Aorta (tissue), 5 donors: ENCODE measurements around the gene LRRIQ4. TPM values are rescaled to one million over a fixed set of nuclear protein-coding genes. Genes with fewer than 3 reads are reported as not detected.

Source experiments
- ATAC-seq: fragments of 200-7000 bp; cut with Tn5 transposase; one replicate; pipeline ENCODE4 v1.9.1; 2022; ENCODE audit warnings: moderate library complexity; ENCODE audit not compliant: low FRiP score
- DNase-seq, 2 donors: peaks; one replicate each; pipeline ENCODE4 v3.0.0-alpha.2; 2020
- H3K27ac ChIP-seq, 2 donors: one replicate each; pipeline ENCODE4 v1.5.1; 2013; ENCODE audit warnings: low read length in 2 of 2, mild to moderate bottlenecking in 2 of 2, moderate library complexity in 2 of 2, control low read depth in 1 of 2, inconsistent platforms in 1 of 2, low read depth in 1 of 2
- H3K27me3 ChIP-seq, 2 donors: one replicate each; pipeline ENCODE4 v1.6.1; 2013; ENCODE audit warnings: control low read depth in 1 of 2, low read length in 1 of 2, mild to moderate bottlenecking in 1 of 2, moderate library complexity in 1 of 2; ENCODE audit not compliant: insufficient read depth in 2 of 2, control insufficient read depth in 1 of 2
- H3K36me3 ChIP-seq, 2 donors: one replicate each; pipeline ENCODE4 v1.6.1; 2013; ENCODE audit warnings: control low read depth in 1 of 2, low read length in 1 of 2, mild to moderate bottlenecking in 1 of 2; ENCODE audit not compliant: insufficient read depth in 2 of 2, control insufficient read depth in 1 of 2
- H3K4me1 ChIP-seq, 2 donors: one replicate each; pipeline ENCODE4 v1.6.1; 2013; ENCODE audit warnings: low read length in 2 of 2, control low read depth in 1 of 2, mild to moderate bottlenecking in 1 of 2, moderate library complexity in 1 of 2; ENCODE audit not compliant: insufficient read depth in 2 of 2, control insufficient read depth in 1 of 2
- H3K4me3 ChIP-seq, 2 donors: one replicate each; pipeline ENCODE4 v1.5.1; 2013; ENCODE audit warnings: low read length in 2 of 2, control low read depth in 1 of 2, mild to moderate bottlenecking in 1 of 2
- H3K9me3 ChIP-seq: one replicate; pipeline ENCODE4 v1.6.1; 2013; ENCODE audit warnings: mild to moderate bottlenecking, low read length; ENCODE audit not compliant: control insufficient read depth
- WGBS, 2 donors: extraction: QIAGEN DNeasy Blood & Tissue Kit; methylation state at CpG; one replicate each; pipeline ENCODE4 v1.1.7; 2013; 5-methylcytosine and 5-hydroxymethylcytosine counted together
- intact Hi-C, 2 donors: fragments of 100-400 bp; cut with DNase I; formaldehyde crosslinking; loops; one replicate each; pipeline versions ENCODE4 v1.14.2 to v1.15.0; 2022
- polyA plus RNA-seq, 2 donors: library from polyadenylated mRNA; stranded (reverse); fragments of 200-250 nt; gene quantifications; one replicate each; pipeline ENCODE4 v1.2.3, GENCODE V29; 2013
- total RNA-seq, 2 donors: library from RNA; stranded (reverse); fragmentation: NEBNext Ultra II Directional; extraction: Animal tissue kit (Norgen Biotek cat#: 25700); gene quantifications; one replicate each; pipeline ENCODE4 v1.2.1, GENCODE V29; 2021
- donor health status: healthy with polysubstance abuse.
- donor health status: Bipolar disorder and iron deficiency.
- donor health status: DM: no; HTN: no; CAD: no.
- donor health status: DM: no; HTN: no; CAD: no.
- donor health status: DM: yes; HTN: yes; CAD: no.

LRRIQ4 gene
- total and polyA plus RNA-seq, 4 donors: not detected

GRCh38 chr3:169838511-169839030 is 25.9 kb downstream of the LRRIQ4 start:
- H3K27me3 ChIP-seq: no peaks in the 10 kb centered on the region
- H3K9me3 ChIP-seq: peaks cover 4% of the 10 kb centered on the region
- DNase-seq (no peak), ATAC-seq (no peak)
- H3K4me1 ChIP-seq: no peaks in the 10 kb centered on the region
- no peak overlapping the region for H3K4me3 ChIP-seq
- intact Hi-C loops: no loop called here
- H3K27ac ChIP-seq: no peak overlapping the region
- H3K36me3 ChIP-seq: no peaks in the 10 kb centered on the region
- 92 to 93% methylated on average over 1 of the region's 1 CpG for whole genome bisulfite sequencing, 2 donors

DNA sequence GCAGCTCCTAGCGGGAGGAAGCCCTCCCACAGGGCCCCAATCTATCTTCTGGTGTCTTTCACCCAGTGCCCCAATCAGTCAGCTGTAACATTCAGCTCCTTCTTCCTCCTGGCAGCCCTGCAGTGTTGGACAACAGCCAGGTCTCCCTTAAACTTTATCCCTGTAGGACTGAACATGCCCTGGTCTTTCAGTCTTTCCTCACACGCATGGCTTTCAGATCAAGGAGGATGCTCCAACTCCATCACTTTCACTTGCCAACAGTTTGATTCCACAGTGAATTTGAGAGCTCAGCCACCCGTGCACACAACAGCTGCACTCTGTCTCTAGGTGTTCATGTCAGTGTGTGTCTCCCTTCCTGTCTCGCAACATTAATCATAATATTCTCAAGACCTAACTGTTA is 28.5 kb downstream of the LRRIQ4 start:
- H3K9me3 ChIP-seq: peaks cover 4% of the 10 kb centered on the region
- no peak overlapping the region for H3K27ac ChIP-seq
- 47 to 52% methylated on average over 4 of the region's 4 CpGs for WGBS, 2 donors
- H3K4me1 ChIP-seq: no peaks in the 10 kb centered on the region
- H3K27me3 ChIP-seq: no peaks in the 10 kb centered on the region
- ATAC-seq (no peak), DNase-seq (no peak)
- no peaks in the 10 kb centered on the region for H3K36me3 ChIP-seq
- no peak overlapping the region for H3K4me3 ChIP-seq
- intact Hi-C loops: no loop called here

- ATAC-seq: no peak
- WGBS, 2 donors: 47 to 61% methylated on average over 3 of the region's 3 CpGs
- intact Hi-C loops: no loop called here
- Histone ChIP-seq H3K36me3 (no peaks in the 10 kb centered on the region), H3K27me3 (no peaks in the 10 kb centered on the region), H3K4me1 (no peaks in the 10 kb centered on the region), H3K4me3 (no peak overlapping the region), H3K9me3 (peaks cover 4% of the 10 kb centered on the region), H3K27ac (no peak overlapping the region)
- DNase-seq: no peak
Measured at GRCh38 chr3:169842960-169843359, 30.3 kb downstream of the LRRIQ4 start.

DNA sequence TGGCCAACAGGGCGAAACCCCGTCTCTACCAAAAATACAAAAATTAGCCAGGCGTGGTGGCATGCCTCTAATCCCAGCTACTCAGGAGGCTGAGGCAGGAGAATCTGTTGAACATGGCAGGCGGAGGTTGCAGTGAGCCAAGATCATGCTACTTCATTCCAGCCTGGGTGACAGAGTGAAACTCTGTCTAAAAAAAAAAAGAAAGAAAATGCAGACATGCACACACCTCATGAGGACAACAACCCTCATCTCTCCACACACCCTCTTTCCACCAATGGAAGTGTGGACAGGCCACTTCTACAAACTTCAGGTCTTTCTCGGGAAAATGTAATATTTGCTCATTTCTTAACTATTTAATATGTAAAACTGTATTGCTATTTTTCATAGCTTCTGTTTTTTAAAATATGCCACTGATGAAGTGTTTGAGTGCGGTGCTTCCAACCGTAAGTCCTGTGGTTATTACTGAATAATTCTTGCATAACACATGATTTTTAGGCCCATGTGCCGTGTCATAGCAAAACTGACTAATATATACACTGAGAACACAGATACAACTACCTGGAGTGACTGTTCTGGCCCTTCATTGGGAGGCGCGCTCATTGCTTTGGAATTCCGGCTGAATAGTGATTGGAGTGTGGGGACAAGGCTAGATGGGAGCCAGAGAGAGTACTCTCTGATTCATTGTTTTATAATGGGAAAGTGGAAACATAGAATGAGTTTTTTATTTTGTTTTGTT is 34.0 kb downstream of the LRRIQ4 start:
- DNase-seq: no peak

GRCh38 chr3:169847896-169848295 is 35.2 kb downstream of the LRRIQ4 start:
- peaks cover 4% of the 10 kb centered on the region for H3K9me3 ChIP-seq
- intact Hi-C loops: no loop called here
- no peak overlapping the region for H3K27ac ChIP-seq
- no peak overlapping the region for H3K4me3 ChIP-seq
- 73 to 81% methylated on average over 4 of the region's 4 CpGs for WGBS, 2 donors
- ATAC-seq (no peak), DNase-seq (no peak)
- no peaks in the 10 kb centered on the region for H3K36me3 ChIP-seq
- H3K4me1 ChIP-seq: no peaks in the 10 kb centered on the region
- no peaks in the 10 kb centered on the region for H3K27me3 ChIP-seq

More for the DNA sequence above, 34.0 kb downstream of the LRRIQ4 start:
- H3K4me1 ChIP-seq: no peaks in the 10 kb centered on the region
- H3K27me3 ChIP-seq: no peaks in the 10 kb centered on the region
- no peaks in the 10 kb centered on the region for H3K36me3 ChIP-seq
- peaks cover 4% of the 10 kb centered on the region for H3K9me3 ChIP-seq
- 92 to 93% methylated on average over 11 of the region's 11 CpGs for WGBS, 2 donors
- no peak overlapping the region for H3K27ac ChIP-seq
- intact Hi-C loops: no loop called here
- no peak for ATAC-seq
- no peak overlapping the region for H3K4me3 ChIP-seq

DNA sequence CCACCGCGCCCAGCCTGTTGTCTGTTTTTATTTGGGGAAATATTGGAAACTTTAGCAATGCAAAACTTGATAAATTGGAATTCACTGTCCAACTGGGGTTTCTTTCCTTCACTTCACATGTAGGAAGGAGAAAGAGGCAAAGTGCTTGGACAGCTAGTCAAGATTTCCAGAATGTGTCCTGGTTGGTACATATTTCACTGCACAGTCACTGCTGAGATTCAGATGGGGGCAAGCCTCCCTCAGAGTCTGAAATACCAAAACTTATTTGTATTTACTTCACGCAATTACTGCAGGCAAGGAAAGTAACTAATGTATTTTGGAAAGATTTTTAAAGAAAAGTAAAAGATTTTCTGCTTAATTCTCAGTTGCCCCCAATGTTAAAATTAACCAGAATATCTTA is 36.1 kb downstream of the LRRIQ4 start:
- DNase-seq: no peak
- Histone ChIP-seq H3K27me3 (no peaks in the 10 kb centered on the region), H3K4me1 (no peaks in the 10 kb centered on the region), H3K4me3 (no peak overlapping the region), H3K36me3 (no peaks in the 10 kb centered on the region), H3K27ac (no peak overlapping the region), H3K9me3 (no peaks in the 10 kb centered on the region)
- no peak for ATAC-seq
- 96 to 99% methylated on average over 3 of the region's 3 CpGs for WGBS, 2 donors
- intact Hi-C loops: no loop called here

- Histone ChIP-seq H3K4me1 (no peaks in the 10 kb centered on the region), H3K4me3 (no peak overlapping the region), H3K9me3 (no peaks in the 10 kb centered on the region), H3K27me3 (no peaks in the 10 kb centered on the region), H3K27ac (no peak overlapping the region), H3K36me3 (no peaks in the 10 kb centered on the region)
- intact Hi-C loops: no loop called here
- no peak for ATAC-seq
- no peak for DNase-seq
Measured at GRCh38 chr3:169850618-169851017, 37.9 kb downstream of the LRRIQ4 start.

GRCh38 chr3:169855514-169855913 is 42.8 kb downstream of the LRRIQ4 start:
- no peak for DNase-seq
- Histone ChIP-seq H3K4me3 (no peak overlapping the region), H3K27ac (no peak overlapping the region), H3K4me1 (no peaks in the 10 kb centered on the region), H3K27me3 (peaks cover 0 to 2% of the 10 kb centered on the region in 2 donors), H3K36me3 (no peaks in the 10 kb centered on the region), H3K9me3 (no peaks in the 10 kb centered on the region)
- WGBS, 2 donors: 85 to 90% methylated on average over 3 of the region's 3 CpGs
- intact Hi-C loops: no loop called here
- no peak for ATAC-seq

DNA sequence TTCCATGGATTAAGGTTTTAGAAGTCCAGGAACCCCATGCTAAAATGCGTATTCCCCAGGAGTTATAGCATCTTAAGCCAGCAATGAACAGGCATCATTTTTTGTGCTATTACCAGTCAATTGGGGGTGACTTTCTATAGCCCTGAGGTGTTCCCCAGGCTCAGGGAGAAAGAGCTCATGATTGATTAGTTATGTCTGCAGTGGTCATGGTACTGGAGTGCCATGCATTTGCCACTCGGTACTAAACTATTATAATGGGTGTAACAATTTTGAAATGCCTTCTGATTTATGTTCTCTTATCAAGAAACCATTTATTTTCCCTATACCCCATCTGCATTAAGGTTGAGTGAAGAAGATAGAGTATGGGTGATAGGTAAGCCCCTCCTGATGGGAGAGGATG is 45.1 kb downstream of the LRRIQ4 start:
- WGBS, 2 donors: 62 to 76% methylated on average over 2 of the region's 2 CpGs
- ATAC-seq: no peak
- Histone ChIP-seq H3K27me3 (peaks cover 0 to 2% of the 10 kb centered on the region in 2 donors), H3K36me3 (no peaks in the 10 kb centered on the region), H3K9me3 (no peaks in the 10 kb centered on the region), H3K4me3 (no peak overlapping the region), H3K4me1 (no peaks in the 10 kb centered on the region), H3K27ac (no peak overlapping the region)
- DNase-seq: no peak
- intact Hi-C loops: no loop called here
